Tibial nerve (tissue), 4 donors: Measurements from ENCODE around the gene OR6S1. TPM values are rescaled to one million over a fixed set of nuclear protein-coding genes. Genes with fewer than 3 reads are reported as not detected.

ENCODE experiments used
- DNase-seq, 2 donors: peaks; one replicate each; pipeline ENCODE4 v3.0.0-alpha.2; 2019; ENCODE audit warnings: low spot score in 2 of 2
- H3K27ac ChIP-seq, 4 donors: fragments of 200-600 bp; sonication (generic) in 3 of 4; one replicate each; pipeline ENCODE4 v1.5.1; 2017 to 2019; ENCODE audit warnings: mild to moderate bottlenecking in 1 of 4
- H3K27me3 ChIP-seq, 2 donors: fragments of 200-600 bp; sonication (generic) in 1 of 2; one replicate each; pipeline versions ENCODE4 v1.5.1 to v1.6.0; 2017 to 2019
- H3K36me3 ChIP-seq, 3 donors: fragments of 200-600 bp; sonication (generic); one replicate each; pipeline ENCODE4 v1.5.1; 2018 to 2019
- H3K4me1 ChIP-seq, 4 donors: fragments of 200-600 bp; sonication (generic) in 3 of 4; one replicate each; pipeline ENCODE4 v1.5.1; 2017 to 2019
- H3K4me3 ChIP-seq, 4 donors: fragments of 200-600 bp; sonication (generic) in 3 of 4; one replicate each; pipeline ENCODE4 v1.5.1; 2017 to 2019; ENCODE audit warnings: mild to moderate bottlenecking in 1 of 4, moderate library complexity in 1 of 4
- H3K9me3 ChIP-seq, 4 donors: fragments of 200-600 bp; sonication (generic) in 3 of 4; one replicate each; pipeline ENCODE4 v1.5.1; 2017 to 2019
- CTCF ChIP-seq, 5 experiments: fragments of 200-600 bp in 3 of 5; fragments of 450-650 bp in 2 of 5; sonication (generic) in 3 of 5; IDR thresholded peaks; one replicate each; pipeline ENCODE4 v1.5.1; 2016 to 2019; ENCODE audit warnings: antibody characterized with exemption in 5 of 5, mild to moderate bottlenecking in 3 of 5, moderate library complexity in 2 of 5
- EP300 ChIP-seq, 2 donors: sonication (generic); formaldehyde crosslinking; IDR thresholded peaks; one replicate each; pipeline ENCODE4 v1.6.1; 2017; ENCODE audit warnings: antibody characterized with exemption in 2 of 2, mild to moderate bottlenecking in 1 of 2
- POLR2A ChIP-seq, 2 donors: fragments of 450-650 bp; IDR thresholded peaks; one replicate each; pipeline ENCODE4 v1.6.1; 2017; ENCODE audit warnings: antibody characterized with exemption in 2 of 2, mild to moderate bottlenecking in 2 of 2, moderate library complexity in 2 of 2
- WGBS, 2 donors: methylation state at CpG; one replicate each; pipeline ENCODE4 v1.1.5; 2018; 5-methylcytosine and 5-hydroxymethylcytosine counted together
- total RNA-seq, 4 donors: library from RNA; depleted of rRNA; stranded (reverse); fragments of >200 nt; gene quantifications; one replicate each; pipeline ENCODE4 v1.1.0, GENCODE V29; 2016

OR6S1 gene
- total RNA-seq, 4 donors from 2014 or later = not detected

GRCh38 chr14:20630340-20631022 is 11.0 kb downstream of the OR6S1 start:
- 5% methylated on average over 23 of the region's 23 CpGs for WGBS, 2 donors
- Histone ChIP-seq H3K9me3 (no peaks in the 10 kb centered on the region), H3K4me3 (peak overlapping the region; percentile 0 to 50 (median 26)), H3K36me3 (no peaks in the 10 kb centered on the region), H3K27ac (peak overlapping the region in 2 of 4 donors; percentile 47 to 54), H3K4me1 (peaks cover 0 to 67% (median 21%) of the 10 kb centered on the region in 4 donors), H3K27me3 (no peaks in the 10 kb centered on the region)
- TF ChIP-seq EP300 (IDR thresholded peaks at IDR 0.05) (no peak), POLR2A (IDR thresholded peaks at IDR 0.05) (no peak), CTCF (IDR thresholded peaks at IDR 0.05) (no peak)
- no peak for DNase-seq

DNA sequence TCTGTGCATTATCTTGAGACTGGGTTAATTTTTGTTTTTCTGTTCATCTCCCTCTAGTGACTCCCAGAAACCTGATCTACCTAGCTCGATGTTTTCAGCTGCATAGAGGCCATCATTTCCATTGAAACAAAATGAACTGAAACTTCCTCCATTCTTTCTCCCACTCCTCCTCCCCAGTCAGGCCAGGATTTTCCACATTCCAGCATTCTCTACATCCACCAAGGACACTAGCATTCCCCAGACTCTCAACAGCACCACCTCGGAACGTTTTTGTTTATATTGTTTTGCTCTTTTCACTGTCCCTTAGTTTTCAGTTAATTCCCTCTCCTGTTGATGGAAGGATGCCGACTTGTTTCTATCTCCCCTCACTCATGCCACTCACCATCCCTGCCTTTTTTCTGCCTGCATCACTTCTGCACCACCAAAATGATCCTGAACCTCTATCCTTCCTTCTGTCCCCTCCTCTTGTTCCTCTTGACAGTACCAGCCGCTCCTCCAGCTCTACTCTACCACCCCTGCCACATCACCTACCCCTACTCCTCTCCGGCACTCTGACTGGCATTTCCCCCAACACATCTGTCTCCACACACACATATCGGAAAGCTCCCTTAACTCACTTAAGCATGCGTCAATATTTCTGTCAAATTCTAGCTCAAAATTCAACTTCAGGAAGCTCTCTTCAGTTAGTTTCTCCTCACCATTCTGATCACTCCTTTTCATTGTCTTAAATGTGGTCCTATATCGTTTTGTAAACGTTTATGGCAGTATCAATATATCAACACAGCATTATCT is 13.2 kb downstream of the OR6S1 start:
- Histone ChIP-seq H3K36me3 (no peaks in the 10 kb centered on the region), H3K27ac (peak overlapping the region in 2 of 4 donors; percentile 28 to 52), H3K9me3 (no peaks in the 10 kb centered on the region), H3K4me3 (no peak overlapping the region), H3K4me1 (peaks cover 0 to 88% (median 25%) of the 10 kb centered on the region in 4 donors), H3K27me3 (no peaks in the 10 kb centered on the region)
- 45 to 52% methylated on average over 10 of the region's 10 CpGs for WGBS, 2 donors
- no peak for TF ChIP-seq CTCF (IDR thresholded peaks at IDR 0.05)
- TF ChIP-seq POLR2A (IDR thresholded peaks at IDR 0.05) = no peak
- no peak for TF ChIP-seq EP300 (IDR thresholded peaks at IDR 0.05)
- DNase-seq = no peak

GRCh38 chr14:20627346-20628027 is 14.0 kb downstream of the OR6S1 start:
- Histone ChIP-seq H3K4me1 (peaks cover 0 to 88% (median 28%) of the 10 kb centered on the region in 4 donors), H3K9me3 (no peaks in the 10 kb centered on the region), H3K27ac (peak overlapping the region in 2 of 4 donors; percentile 28 to 52), H3K4me3 (no peak overlapping the region), H3K27me3 (no peaks in the 10 kb centered on the region), H3K36me3 (no peaks in the 10 kb centered on the region)
- 38 to 49% methylated on average over 5 of the region's 5 CpGs for WGBS, 2 donors
- TF ChIP-seq POLR2A (IDR thresholded peaks at IDR 0.05) (no peak), CTCF (IDR thresholded peaks at IDR 0.05) (no peak), EP300 (IDR thresholded peaks at IDR 0.05) (no peak)
- no peak for DNase-seq

DNA sequence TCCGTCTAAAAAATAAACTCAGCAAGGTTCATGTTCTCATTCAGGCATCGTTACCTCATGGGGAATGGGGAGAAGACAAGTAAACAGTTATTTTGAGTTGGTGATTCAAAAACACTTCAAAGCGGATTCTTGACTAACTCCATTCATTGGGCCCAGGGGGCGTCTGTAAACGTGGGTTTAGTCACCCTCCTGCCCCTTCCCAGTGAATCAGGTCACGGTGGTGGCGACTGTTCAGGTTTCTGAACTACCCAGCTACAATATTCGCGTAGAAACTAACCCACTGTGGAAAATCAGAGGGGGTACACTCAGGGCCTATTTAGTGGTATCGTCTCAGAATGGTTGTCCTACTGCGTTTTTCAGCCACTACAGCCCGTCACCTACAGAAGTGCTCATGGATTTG is 15.2 kb downstream of the OR6S1 start:
- H3K9me3 ChIP-seq = no peaks in the 10 kb centered on the region
- H3K27me3 ChIP-seq = no peaks in the 10 kb centered on the region
- TF ChIP-seq POLR2A (IDR thresholded peaks at IDR 0.05) (no peak), EP300 (IDR thresholded peaks at IDR 0.05) (no peak), CTCF (IDR thresholded peaks at IDR 0.05) (no peak)
- H3K4me3 ChIP-seq = peak overlapping the region in 2 of 4 donors; percentile 35 to 44
- peaks cover 0 to 77% (median 16%) of the 10 kb centered on the region in 4 donors for H3K4me1 ChIP-seq
- no peak for DNase-seq
- WGBS, 2 donors = 30 to 40% methylated on average over 12 of the region's 12 CpGs
- H3K27ac ChIP-seq = peak overlapping the region in 2 of 4 donors; percentile 31 to 56
- no peaks in the 10 kb centered on the region for H3K36me3 ChIP-seq
